Aorta (tissue), 5 donors: ENCODE measurements around the gene TPBGL. TPM values are rescaled to one million over a fixed set of nuclear protein-coding genes. Genes with fewer than 3 reads are reported as not detected.

Source experiments
- ATAC-seq: fragments of 200-7000 bp; cut with Tn5 transposase; one replicate; pipeline ENCODE4 v1.9.1; 2022; ENCODE audit warnings: moderate library complexity; ENCODE audit not compliant: low FRiP score
- DNase-seq, 2 donors: peaks; one replicate each; pipeline ENCODE4 v3.0.0-alpha.2; 2020
- H3K27ac ChIP-seq, 2 donors: one replicate each; pipeline ENCODE4 v1.5.1; 2013; ENCODE audit warnings: low read length in 2 of 2, mild to moderate bottlenecking in 2 of 2, moderate library complexity in 2 of 2, control low read depth in 1 of 2, inconsistent platforms in 1 of 2, low read depth in 1 of 2
- H3K27me3 ChIP-seq, 2 donors: one replicate each; pipeline ENCODE4 v1.6.1; 2013; ENCODE audit warnings: control low read depth in 1 of 2, low read length in 1 of 2, mild to moderate bottlenecking in 1 of 2, moderate library complexity in 1 of 2; ENCODE audit not compliant: insufficient read depth in 2 of 2, control insufficient read depth in 1 of 2
- H3K36me3 ChIP-seq, 2 donors: one replicate each; pipeline ENCODE4 v1.6.1; 2013; ENCODE audit warnings: control low read depth in 1 of 2, low read length in 1 of 2, mild to moderate bottlenecking in 1 of 2; ENCODE audit not compliant: insufficient read depth in 2 of 2, control insufficient read depth in 1 of 2
- H3K4me1 ChIP-seq, 2 donors: one replicate each; pipeline ENCODE4 v1.6.1; 2013; ENCODE audit warnings: low read length in 2 of 2, control low read depth in 1 of 2, mild to moderate bottlenecking in 1 of 2, moderate library complexity in 1 of 2; ENCODE audit not compliant: insufficient read depth in 2 of 2, control insufficient read depth in 1 of 2
- H3K4me3 ChIP-seq, 2 donors: one replicate each; pipeline ENCODE4 v1.5.1; 2013; ENCODE audit warnings: low read length in 2 of 2, control low read depth in 1 of 2, mild to moderate bottlenecking in 1 of 2
- H3K9me3 ChIP-seq: one replicate; pipeline ENCODE4 v1.6.1; 2013; ENCODE audit warnings: mild to moderate bottlenecking, low read length; ENCODE audit not compliant: control insufficient read depth
- WGBS, 2 donors: extraction: QIAGEN DNeasy Blood & Tissue Kit; methylation state at CpG; one replicate each; pipeline ENCODE4 v1.1.7; 2013; 5-methylcytosine and 5-hydroxymethylcytosine counted together
- intact Hi-C, 2 donors: fragments of 100-400 bp; cut with DNase I; formaldehyde crosslinking; loops; one replicate each; pipeline versions ENCODE4 v1.14.2 to v1.15.0; 2022
- polyA plus RNA-seq, 2 donors: library from polyadenylated mRNA; stranded (reverse); fragments of 200-250 nt; gene quantifications; one replicate each; pipeline ENCODE4 v1.2.3, GENCODE V29; 2013
- total RNA-seq, 2 donors: library from RNA; stranded (reverse); fragmentation: NEBNext Ultra II Directional; extraction: Animal tissue kit (Norgen Biotek cat#: 25700); gene quantifications; one replicate each; pipeline ENCODE4 v1.2.1, GENCODE V29; 2021
- donor health status: healthy with polysubstance abuse.
- donor health status: Bipolar disorder and iron deficiency.
- donor health status: DM: no; HTN: no; CAD: no.
- donor health status: DM: no; HTN: no; CAD: no.
- donor health status: DM: yes; HTN: yes; CAD: no.

The TPBGL gene
- total and polyA plus RNA-seq, 4 donors, result 0.30 to 0.36 TPM; not detected in 2

DNA sequence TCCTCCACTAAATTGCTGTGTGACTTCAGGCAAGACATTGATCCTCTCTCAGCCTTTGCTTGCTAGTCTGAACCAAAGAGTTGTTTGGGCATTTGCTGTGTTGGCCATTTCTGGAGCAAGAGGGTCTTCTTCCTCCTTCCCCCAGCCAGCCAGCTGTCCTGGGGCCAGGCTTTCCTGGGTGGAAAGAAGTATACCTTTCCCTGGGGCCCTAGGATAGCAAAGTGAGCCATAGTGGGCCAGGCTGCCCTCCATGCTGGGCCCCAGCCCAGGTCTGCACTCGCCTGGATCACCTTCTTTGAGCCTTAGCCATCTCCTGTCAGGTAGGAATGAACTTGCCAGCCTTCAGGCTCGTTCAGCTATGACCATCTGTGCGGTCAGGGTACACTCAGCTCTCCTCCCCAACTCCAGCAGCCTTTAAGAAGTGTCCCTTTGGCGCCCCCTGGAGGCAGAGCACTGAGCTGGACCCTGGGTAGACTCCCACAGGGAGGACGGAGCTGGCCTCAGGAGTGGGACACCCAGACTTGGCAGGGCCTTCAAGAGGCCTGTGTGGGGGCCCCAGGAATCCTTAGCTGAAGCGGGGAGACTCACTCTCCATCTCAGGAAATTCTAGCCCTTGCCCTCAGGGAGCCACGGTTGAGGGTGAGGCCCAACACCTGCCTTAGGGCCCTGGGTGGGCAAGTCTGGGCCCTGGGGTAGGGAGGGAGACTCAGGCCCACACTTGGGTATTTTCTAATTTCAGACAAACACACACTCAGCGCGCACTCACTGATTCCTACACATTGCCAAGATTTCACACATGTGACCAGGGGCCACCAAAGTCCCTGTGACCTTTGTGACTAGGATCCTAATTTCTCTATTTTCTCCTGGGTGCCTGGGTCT is 35.6 kb upstream of the TPBGL start:
- Histone ChIP-seq H3K27ac (no peak overlapping the region), H3K36me3 (no peaks in the 10 kb centered on the region), H3K4me1 (no peaks in the 10 kb centered on the region), H3K9me3 (no peaks in the 10 kb centered on the region), H3K27me3 (no peaks in the 10 kb centered on the region), H3K4me3 (no peak overlapping the region)
- peak; percentile 91 to 94 for DNase-seq
- WGBS, 2 donors, result 37 to 40% methylated on average over 9 of the region's 9 CpGs
- ATAC-seq, result peak; percentile 84
- intact Hi-C loops, result no loop called here

DNA sequence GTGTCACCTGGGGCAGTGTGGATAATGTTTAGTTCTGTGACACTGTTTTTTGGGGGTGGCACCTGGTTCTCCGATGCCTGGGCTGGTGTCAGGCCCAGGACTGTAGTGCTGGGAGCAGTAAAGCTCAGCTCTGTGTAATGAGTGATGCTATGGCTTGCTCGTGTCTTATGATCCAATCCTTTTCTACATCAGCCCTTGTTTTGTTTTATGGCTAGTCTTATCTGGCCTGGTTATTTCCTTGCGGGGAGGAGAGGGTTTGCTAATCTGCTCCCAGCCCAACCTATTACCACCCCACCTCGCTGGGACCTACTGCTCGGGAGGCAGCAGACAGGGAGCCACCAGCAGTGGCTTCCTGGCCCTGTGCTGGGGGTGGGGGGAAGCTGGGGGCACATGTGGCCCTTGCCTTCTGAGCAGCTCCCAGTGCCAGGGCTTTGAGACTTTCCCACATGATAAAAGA is 35.0 kb upstream of the TPBGL start:
- Histone ChIP-seq H3K9me3 (no peaks in the 10 kb centered on the region), H3K27me3 (no peaks in the 10 kb centered on the region), H3K27ac (no peak overlapping the region), H3K36me3 (no peaks in the 10 kb centered on the region), H3K4me1 (no peaks in the 10 kb centered on the region), H3K4me3 (no peak overlapping the region)
- intact Hi-C loops, result no loop called here
- DNase-seq (no peak), ATAC-seq (no peak)
- 62 to 69% methylated on average over 5 of the region's 5 CpGs for WGBS, 2 donors

DNA sequence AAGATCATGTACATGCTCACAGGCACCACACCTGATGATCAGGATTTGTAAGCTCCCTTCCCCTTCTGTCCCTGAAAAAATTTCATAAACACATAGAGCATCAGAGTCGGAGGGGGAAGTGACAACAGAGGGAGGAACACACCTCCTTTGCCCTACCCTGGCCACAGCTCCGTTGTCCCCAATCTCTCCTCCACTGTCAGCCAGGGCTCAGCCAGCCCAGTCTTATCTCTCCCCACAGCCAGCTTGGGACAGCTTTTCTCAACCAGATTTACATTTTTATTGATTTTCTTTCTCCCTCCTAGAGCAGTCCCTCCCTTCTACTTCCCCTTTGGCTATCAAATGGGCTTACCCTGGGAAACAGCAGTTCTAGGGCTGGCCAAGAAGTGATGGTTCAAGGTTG is 32.1 kb upstream of the TPBGL start:
- Histone ChIP-seq H3K36me3 (no peaks in the 10 kb centered on the region), H3K4me3 (no peak overlapping the region), H3K4me1 (no peaks in the 10 kb centered on the region), H3K27me3 (no peaks in the 10 kb centered on the region), H3K9me3 (peaks cover 4% of the 10 kb centered on the region), H3K27ac (no peak overlapping the region)
- 47% methylated on average over 2 of the region's 2 CpGs for WGBS, 2 donors
- ATAC-seq, result no peak
- no peak for DNase-seq
- intact Hi-C loops, result no loop called here

DNA sequence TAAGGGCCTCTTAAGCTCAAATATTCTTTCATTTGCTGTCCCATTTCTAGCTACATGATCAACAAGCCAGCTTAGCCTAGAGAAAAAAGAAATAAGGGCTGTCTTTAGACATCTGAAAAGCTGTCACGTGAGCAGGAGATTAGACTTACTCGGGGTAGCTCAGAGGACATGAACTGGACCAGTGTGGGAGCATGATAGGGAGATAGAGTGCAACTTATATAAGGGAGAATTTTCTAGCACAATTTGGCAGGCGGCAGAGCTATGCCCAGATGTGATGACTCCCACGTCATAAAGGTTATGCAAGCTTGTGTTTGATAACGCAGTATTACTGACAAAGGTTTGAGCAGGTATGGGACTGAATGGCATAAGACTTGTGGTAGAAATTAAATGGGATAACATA is 28.2 kb upstream of the TPBGL start:
- Histone ChIP-seq H3K9me3 (peaks cover 4% of the 10 kb centered on the region), H3K4me1 (no peaks in the 10 kb centered on the region), H3K4me3 (no peak overlapping the region), H3K27me3 (no peaks in the 10 kb centered on the region), H3K36me3 (no peaks in the 10 kb centered on the region), H3K27ac (no peak overlapping the region)
- intact Hi-C loops, result no loop called here
- WGBS, 2 donors, result 76 to 78% methylated on average over 5 of the region's 5 CpGs
- no peak for ATAC-seq
- DNase-seq, result no peak

DNA sequence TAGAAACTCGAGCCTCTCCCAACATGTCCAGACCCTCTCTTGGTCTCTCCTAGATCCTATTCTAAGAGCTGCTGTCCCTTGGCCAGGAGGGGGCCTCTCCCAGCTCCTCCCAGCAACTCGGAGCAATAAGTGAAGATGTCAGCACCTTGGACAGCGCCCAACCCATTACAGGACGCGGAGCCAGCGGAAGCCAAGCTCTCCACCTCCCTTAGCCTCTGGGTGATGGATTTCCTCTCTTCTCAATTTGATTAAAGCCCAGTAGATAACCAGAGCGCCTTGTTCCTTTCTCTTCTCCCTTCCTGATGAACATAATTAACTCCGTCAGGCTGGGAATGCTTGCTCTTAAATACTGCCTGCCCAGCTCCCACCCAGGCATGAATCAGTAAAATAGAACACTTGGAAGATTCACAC is 26.2 kb upstream of the TPBGL start:
- Histone ChIP-seq H3K9me3 (peaks cover 4% of the 10 kb centered on the region), H3K4me1 (no peaks in the 10 kb centered on the region), H3K36me3 (no peaks in the 10 kb centered on the region), H3K4me3 (no peak overlapping the region), H3K27ac (no peak overlapping the region), H3K27me3 (no peaks in the 10 kb centered on the region)
- ATAC-seq (no peak), DNase-seq (peak; percentile 87 to 89)
- WGBS, 2 donors, result 1 to 3% methylated on average over 8 of the region's 8 CpGs
- intact Hi-C loops, result no loop called here

DNA sequence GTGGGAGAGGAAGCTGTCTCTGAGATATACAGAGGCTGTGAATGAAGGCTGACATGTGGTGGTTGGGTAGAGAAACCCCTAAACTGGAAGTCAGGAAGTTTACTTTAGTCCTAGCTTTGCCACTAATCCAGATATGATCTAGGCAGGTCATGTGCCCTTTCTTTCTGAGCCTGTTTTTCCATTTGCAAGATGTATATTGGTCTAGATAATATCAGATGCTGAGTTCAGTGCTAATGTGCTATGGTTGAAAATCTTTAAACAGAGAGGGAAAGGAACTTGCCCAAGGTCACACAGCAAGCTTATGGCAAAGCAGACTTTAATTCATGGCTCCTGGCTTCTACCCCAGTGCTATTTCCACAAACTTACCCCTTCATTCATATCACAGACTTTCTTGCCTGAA is 25.7 kb upstream of the TPBGL start:
- Histone ChIP-seq H3K4me3 (no peak overlapping the region), H3K9me3 (peaks cover 4% of the 10 kb centered on the region), H3K27me3 (no peaks in the 10 kb centered on the region), H3K36me3 (no peaks in the 10 kb centered on the region), H3K4me1 (no peaks in the 10 kb centered on the region), H3K27ac (no peak overlapping the region)
- ATAC-seq (no peak), DNase-seq (no peak)
- intact Hi-C loops, result no loop called here

DNA sequence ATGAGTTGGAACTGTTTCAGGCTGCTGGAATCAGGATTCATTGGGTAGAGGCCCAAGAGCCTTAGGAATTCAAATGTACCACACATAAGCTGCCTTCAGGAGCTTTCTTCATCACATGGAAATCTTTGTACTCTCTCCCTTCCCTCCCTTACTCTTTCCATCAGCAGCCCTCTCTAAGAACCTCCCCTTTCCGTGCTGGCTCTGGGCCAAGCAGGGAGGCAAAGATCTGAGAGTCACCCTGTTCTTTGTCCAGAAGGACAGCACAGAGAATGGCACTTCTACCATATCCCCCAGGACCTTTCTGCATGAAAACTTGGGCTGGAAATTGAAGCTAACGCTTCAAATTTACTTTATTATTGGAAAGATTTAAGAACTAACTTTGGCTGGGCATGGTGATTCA is 20.7 kb upstream of the TPBGL start:
- H3K4me1 ChIP-seq, result no peaks in the 10 kb centered on the region
- no peaks in the 10 kb centered on the region for H3K9me3 ChIP-seq
- 41 to 48% methylated on average over 2 of the region's 2 CpGs for WGBS, 2 donors
- ATAC-seq (no peak), DNase-seq (peak in 1 of 2 donors; percentile 19)
- H3K27me3 ChIP-seq, result no peaks in the 10 kb centered on the region
- H3K4me3 ChIP-seq, result no peak overlapping the region
- no peak overlapping the region for H3K27ac ChIP-seq
- intact Hi-C loops, result no loop called here
- H3K36me3 ChIP-seq, result no peaks in the 10 kb centered on the region

DNA sequence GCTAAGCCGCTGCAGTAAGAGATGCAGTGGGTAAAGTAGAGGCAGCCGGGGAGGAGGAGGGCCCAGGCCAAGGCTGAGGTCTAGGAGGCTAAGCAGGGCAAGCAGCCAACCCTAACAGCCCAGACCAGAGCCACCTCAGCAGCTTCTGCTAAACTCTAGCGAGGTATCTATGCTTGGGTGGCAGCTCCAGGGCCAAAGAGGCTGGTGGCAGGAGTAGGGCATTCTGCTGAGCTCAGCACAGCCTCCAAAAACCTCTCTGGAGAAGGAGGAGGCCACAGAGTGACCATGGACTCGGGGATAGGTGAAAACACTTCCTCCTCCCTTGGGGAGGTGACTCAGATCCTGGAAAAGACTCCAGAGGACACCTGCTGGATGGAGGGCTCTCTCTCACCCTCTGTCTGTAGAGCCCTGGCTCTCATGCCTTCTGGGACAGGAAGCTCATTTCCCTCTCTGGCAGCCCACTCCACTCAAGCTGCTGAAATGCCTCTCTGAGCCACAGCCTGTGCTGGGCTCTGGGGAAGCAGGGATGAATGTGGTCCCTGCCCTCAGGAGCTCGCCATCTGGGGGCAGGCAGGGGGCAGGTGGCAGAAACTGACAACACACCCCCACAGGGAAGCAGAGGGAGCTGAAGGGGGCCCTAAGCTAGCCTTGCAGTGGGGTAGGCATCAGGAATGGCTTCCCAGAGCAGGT is 16.5 kb upstream of the TPBGL start:
- Histone ChIP-seq H3K4me1 (no peaks in the 10 kb centered on the region), H3K27me3 (no peaks in the 10 kb centered on the region), H3K27ac (no peak overlapping the region), H3K9me3 (no peaks in the 10 kb centered on the region), H3K36me3 (no peaks in the 10 kb centered on the region), H3K4me3 (no peak overlapping the region)
- peak in 1 of 2 donors; percentile 43 for DNase-seq
- ATAC-seq, result no peak
- WGBS, 2 donors, result 39 to 46% methylated on average over 5 of the region's 5 CpGs
- intact Hi-C loops, result no loop called here

DNA sequence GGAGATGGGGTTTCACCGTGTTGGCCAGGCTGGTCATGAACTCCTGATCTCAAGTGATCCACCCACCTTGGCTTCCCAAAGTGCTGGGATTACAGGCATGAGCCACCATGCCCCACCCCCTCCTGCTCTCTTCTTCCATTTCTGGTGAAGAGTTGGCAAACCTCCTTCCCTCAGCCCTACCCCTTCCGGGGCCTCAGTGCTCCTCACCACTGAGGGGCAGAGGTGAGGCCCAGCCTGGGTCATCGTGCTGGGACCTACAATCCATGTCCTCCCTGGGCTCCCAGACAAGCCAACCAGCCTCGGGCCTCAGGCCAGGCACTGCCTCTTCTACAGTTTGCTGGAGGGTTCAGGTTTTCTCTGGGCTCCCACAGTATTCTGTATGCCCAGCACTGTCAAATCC is 14.8 kb upstream of the TPBGL start:
- Histone ChIP-seq H3K4me3 (no peak overlapping the region), H3K4me1 (no peaks in the 10 kb centered on the region), H3K9me3 (no peaks in the 10 kb centered on the region), H3K36me3 (no peaks in the 10 kb centered on the region), H3K27ac (no peak overlapping the region), H3K27me3 (no peaks in the 10 kb centered on the region)
- DNase-seq, result no peak
- intact Hi-C loops, result no loop called here
- 50 to 65% methylated on average over 4 of the region's 4 CpGs for WGBS, 2 donors
- no peak for ATAC-seq
